HG03280 (cell line): ENCODE results near the gene DDX24.
A peak's percentile ranks its signal among the peaks of the same experiment; 100 is the strongest.

Experiments used
- ATAC-seq: cut with Tn5 transposase; IDR thresholded peaks from one replicate; pipeline ENCODE4 v1.9.1; 2021; ENCODE audit warnings: mild to moderate bottlenecking, moderate library complexity; ENCODE audit not compliant: unreplicated experiment

The DDX24 gene

GRCh38 chr14:94049625-94050023 lies 31.4 kb downstream of the DDX24 start:
- no peak for ATAC-seq

GRCh38 chr14:94048691-94049624 lies 32.0 kb downstream of the DDX24 start:
- no peak for ATAC-seq

GRCh38 chr14:94047581-94047980 lies 33.4 kb downstream of the DDX24 start:
- no peak for ATAC-seq

- no peak for ATAC-seq
These were observed 34.2 kb downstream of the DDX24 start for GRCh38 chr14:94046696-94047250.

- ATAC-seq: no peak
These were observed 35.2 kb downstream of the DDX24 start for GRCh38 chr14:94045563-94046345.

GRCh38 chr14:94045101-94045500 lies 35.9 kb downstream of the DDX24 start:
- ATAC-seq: no peak

- ATAC-seq: no peak
These were observed 36.4 kb downstream of the DDX24 start for GRCh38 chr14:94044476-94045091.

GRCh38 chr14:94043756-94044475 lies 37.1 kb downstream of the DDX24 start:
- ATAC-seq: no peak

- ATAC-seq: no peak
These were observed 37.8 kb downstream of the DDX24 start for GRCh38 chr14:94043111-94043755.

GRCh38 chr14:94042433-94043091 lies 38.4 kb downstream of the DDX24 start:
- no peak for ATAC-seq

GRCh38 chr14:94041551-94042346 lies 39.3 kb downstream of the DDX24 start:
- ATAC-seq: no peak

- ATAC-seq: no peak
These were observed 40.2 kb downstream of the DDX24 start for GRCh38 chr14:94040796-94041195.

GRCh38 chr14:94040247-94040646 lies 40.8 kb downstream of the DDX24 start:
- ATAC-seq: no peak

- no peak for ATAC-seq
These were observed 41.9 kb downstream of the DDX24 start for GRCh38 chr14:94038921-94039629.

- no peak for ATAC-seq
These were observed 42.5 kb downstream of the DDX24 start for GRCh38 chr14:94038510-94038909.

- ATAC-seq: no peak
These were observed 43.0 kb downstream of the DDX24 start for GRCh38 chr14:94037954-94038353.

GRCh38 chr14:94036313-94037167 lies 44.5 kb downstream of the DDX24 start:
- peak; percentile 92 for ATAC-seq
